ENCODE data around the gene NTN1. TPM values are rescaled to one million over a fixed set of nuclear protein-coding genes. Genes with fewer than 3 reads are reported as not detected.
A peak's percentile ranks its signal among the peaks of the same experiment; 100 is the strongest.

Gene NTN1
- total RNA-seq, 2 donors from 2014 or later = 3.6 to 4.0 TPM

DNA sequence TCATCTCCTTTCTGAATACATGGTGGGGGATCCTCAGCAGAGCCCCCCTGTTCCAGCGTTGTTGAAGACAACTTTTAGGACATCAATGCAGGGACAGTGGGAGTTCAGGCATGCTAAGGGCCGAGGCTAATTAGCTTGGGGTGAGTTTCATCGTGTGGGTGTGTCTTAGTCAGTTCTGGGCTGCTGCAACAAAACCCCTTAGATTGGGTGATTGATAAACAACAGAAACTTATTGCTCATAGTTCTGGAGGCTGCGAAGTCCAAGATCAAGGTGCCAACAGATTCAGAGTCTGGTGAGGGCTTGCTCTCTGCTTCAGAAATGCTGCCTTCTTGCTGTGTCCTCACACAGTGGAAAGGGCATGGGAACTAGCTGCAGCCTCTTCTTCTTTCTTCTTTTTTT, 214.0 kb downstream of the NTN1 start:
- Histone ChIP-seq H3K4me1 (peaks cover 12% of the 10 kb centered on the region), H3K27ac (no peak overlapping the region), H3K36me3 (replicated peaks in 1 of 2; ENCODE audit: insufficient read depth in 1 of 2, low read depth in 2 of 2) (no peaks in the 10 kb centered on the region), H3K27me3 (no peaks in the 10 kb centered on the region), H3K9me3 (no peaks in the 10 kb centered on the region), H3K4me3 (no peak overlapping the region)
- DNase-seq (no peak), ATAC-seq (no peak)
- intact Hi-C loops (cut with DNase I) = no loop called here
- WGBS, 2 donors = 86 to 88% methylated on average over 4 of the region's 4 CpGs
- TF ChIP-seq POLR2A (IDR thresholded peaks at IDR 0.05) = no peak
- TF ChIP-seq, protein P1, sequence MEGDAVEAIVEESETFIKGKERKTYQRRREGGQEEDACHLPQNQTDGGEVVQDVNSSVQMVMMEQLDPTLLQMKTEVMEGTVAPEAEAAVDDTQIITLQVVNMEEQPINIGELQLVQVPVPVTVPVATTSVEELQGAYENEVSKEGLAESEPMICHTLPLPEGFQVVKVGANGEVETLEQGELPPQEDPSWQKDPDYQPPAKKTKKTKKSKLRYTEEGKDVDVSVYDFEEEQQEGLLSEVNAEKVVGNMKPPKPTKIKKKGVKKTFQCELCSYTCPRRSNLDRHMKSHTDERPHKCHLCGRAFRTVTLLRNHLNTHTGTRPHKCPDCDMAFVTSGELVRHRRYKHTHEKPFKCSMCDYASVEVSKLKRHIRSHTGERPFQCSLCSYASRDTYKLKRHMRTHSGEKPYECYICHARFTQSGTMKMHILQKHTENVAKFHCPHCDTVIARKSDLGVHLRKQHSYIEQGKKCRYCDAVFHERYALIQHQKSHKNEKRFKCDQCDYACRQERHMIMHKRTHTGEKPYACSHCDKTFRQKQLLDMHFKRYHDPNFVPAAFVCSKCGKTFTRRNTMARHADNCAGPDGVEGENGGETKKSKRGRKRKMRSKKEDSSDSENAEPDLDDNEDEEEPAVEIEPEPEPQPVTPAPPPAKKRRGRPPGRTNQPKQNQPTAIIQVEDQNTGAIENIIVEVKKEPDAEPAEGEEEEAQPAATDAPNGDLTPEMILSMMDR (IDR thresholded peaks at IDR 0.05) = no peak

DNA sequence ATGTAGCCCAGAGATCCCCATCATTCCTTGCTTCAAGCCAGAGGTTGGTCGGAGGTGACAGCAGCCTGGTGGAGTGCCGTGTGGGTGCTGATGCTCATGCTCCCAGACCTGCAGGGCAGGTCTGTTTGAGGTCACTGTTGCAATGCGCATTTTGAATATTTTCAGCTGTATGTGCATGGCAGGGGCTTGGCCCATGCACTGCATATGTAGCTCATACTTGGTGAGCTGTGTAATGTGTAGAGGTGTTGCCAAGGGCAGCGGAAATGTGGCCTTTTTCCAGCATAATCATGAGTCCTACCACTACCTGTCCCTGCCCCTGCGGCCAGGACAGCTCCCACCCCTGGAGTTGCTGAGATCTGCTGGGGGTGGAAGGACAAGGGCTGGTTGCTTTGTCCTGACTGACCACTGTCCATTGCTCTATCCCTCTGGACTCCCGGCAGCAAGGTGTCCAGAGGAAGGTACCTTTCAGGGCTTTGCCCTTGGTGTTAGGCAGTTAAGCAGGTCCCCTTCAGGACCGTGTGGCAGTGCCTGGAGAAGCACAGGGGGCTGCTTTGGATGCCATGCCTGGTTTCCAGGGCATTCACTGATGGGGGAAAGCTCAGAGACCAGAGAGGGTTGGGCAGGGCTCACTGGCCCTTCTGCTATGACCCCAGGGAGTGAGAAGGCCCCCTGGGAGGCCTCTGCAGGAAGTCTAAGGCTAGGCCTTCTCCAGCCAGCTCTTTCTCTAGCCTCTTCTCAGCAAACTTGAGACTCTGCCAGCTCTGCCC, 215.2 kb downstream of the NTN1 start:
- Histone ChIP-seq H3K4me3 (no peak overlapping the region), H3K27ac (no peak overlapping the region), H3K4me1 (peaks cover 23% of the 10 kb centered on the region), H3K27me3 (no peaks in the 10 kb centered on the region), H3K9me3 (no peaks in the 10 kb centered on the region), H3K36me3 (replicated peaks in 1 of 2; ENCODE audit: insufficient read depth in 1 of 2, low read depth in 2 of 2) (no peaks in the 10 kb centered on the region)
- intact Hi-C loops (cut with DNase I) = no loop called here
- peak in 2 of 4 donors; percentile 30 to 38 for DNase-seq
- no peak for ATAC-seq
- TF ChIP-seq POLR2A (IDR thresholded peaks at IDR 0.05) = no peak
- TF ChIP-seq, protein P1 (IDR thresholded peaks at IDR 0.05) = no peak
- 79 to 88% methylated on average over 4 to 7 of the region's 7 CpGs for WGBS, 2 donors

DNA sequence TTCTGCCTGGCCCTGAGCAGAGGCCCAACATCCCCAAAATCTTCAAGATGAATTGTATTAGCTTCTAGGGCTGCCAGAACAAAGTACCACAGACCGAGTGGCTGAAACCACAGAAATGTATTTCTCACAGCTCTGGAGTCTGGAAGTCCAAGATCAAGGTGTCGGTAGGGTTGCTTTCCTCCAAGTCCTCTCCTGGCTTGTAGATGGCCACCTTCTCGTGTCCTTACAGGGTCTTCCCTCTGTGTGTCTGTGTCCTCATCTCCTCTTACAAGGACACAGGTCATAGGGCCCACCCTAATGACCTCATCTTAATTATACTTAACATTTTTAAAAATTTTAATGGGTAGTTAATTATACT, 215.7 kb downstream of the NTN1 start:
- ATAC-seq = no peak
- H3K9me3 ChIP-seq = no peaks in the 10 kb centered on the region
- TF ChIP-seq, protein P1 (IDR thresholded peaks at IDR 0.05) = no peak
- no peak for TF ChIP-seq POLR2A (IDR thresholded peaks at IDR 0.05)
- H3K36me3 ChIP-seq (replicated peaks in 1 of 2; ENCODE audit: insufficient read depth in 1 of 2, low read depth in 2 of 2) = no peaks in the 10 kb centered on the region
- H3K4me1 ChIP-seq = peaks cover 27% of the 10 kb centered on the region
- no peak overlapping the region for H3K27ac ChIP-seq
- H3K4me3 ChIP-seq = no peak overlapping the region
- intact Hi-C loops (cut with DNase I) = no loop called here
- H3K27me3 ChIP-seq = no peaks in the 10 kb centered on the region
- no peak for DNase-seq
- 92 to 100% methylated on average over 3 of the region's 3 CpGs for WGBS, 2 donors

DNA sequence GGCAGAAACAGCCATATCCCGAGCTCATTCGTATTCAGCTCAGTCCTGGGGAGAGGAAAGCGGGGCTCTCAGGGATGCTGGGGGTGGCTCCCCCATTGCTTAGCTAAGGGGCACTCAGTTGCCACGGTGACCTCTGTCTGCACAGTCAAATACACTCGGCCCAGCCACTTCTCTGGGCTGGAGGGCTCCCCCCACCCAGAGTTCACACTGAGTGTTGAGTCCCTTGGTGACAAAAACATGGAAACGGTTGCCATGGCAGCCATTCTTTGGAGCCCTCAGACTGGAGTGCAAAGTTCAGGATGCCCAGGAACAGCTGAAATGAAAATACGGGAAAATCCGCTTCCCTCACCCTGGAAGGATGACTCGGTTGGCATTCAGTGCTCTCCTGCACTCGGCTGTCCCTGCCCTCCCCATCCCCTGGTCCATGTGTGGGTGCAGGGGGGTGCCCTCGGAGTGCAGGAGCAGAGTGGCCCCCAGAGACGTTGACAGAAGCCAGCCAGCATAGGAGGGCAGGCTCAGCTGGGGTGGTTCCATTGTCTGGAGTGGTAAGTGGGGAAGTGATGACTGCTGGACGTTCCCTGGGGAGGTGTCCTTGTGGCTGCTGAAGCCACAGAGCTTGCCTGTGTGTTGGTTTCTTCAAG, 216.5 kb downstream of the NTN1 start:
- TF ChIP-seq, protein P1 (IDR thresholded peaks at IDR 0.05) = no peak
- TF ChIP-seq POLR2A (IDR thresholded peaks at IDR 0.05) = no peak
- 85 to 87% methylated on average over 6 to 13 of the region's 13 CpGs for WGBS, 2 donors
- DNase-seq (no peak), ATAC-seq (no peak)
- H3K36me3 ChIP-seq (replicated peaks in 1 of 2; ENCODE audit: insufficient read depth in 1 of 2, low read depth in 2 of 2) = no peaks in the 10 kb centered on the region
- no peaks in the 10 kb centered on the region for H3K9me3 ChIP-seq
- intact Hi-C loops (cut with DNase I) = no loop called here
- H3K27ac ChIP-seq = no peak overlapping the region
- H3K4me1 ChIP-seq = peaks cover 27% of the 10 kb centered on the region
- no peaks in the 10 kb centered on the region for H3K27me3 ChIP-seq
- no peak overlapping the region for H3K4me3 ChIP-seq
